ENCODE results near the gene UTP18. TPM values are rescaled to one million over a fixed set of nuclear protein-coding genes. Genes with fewer than 3 reads are reported as not detected.

Gene UTP18
- total and polyA plus RNA-seq, 2 of the 13 experiments (the other 11 are each of a cell fraction or from before 2014, with no cell fraction given), result 35.2 to 104 TPM

DNA sequence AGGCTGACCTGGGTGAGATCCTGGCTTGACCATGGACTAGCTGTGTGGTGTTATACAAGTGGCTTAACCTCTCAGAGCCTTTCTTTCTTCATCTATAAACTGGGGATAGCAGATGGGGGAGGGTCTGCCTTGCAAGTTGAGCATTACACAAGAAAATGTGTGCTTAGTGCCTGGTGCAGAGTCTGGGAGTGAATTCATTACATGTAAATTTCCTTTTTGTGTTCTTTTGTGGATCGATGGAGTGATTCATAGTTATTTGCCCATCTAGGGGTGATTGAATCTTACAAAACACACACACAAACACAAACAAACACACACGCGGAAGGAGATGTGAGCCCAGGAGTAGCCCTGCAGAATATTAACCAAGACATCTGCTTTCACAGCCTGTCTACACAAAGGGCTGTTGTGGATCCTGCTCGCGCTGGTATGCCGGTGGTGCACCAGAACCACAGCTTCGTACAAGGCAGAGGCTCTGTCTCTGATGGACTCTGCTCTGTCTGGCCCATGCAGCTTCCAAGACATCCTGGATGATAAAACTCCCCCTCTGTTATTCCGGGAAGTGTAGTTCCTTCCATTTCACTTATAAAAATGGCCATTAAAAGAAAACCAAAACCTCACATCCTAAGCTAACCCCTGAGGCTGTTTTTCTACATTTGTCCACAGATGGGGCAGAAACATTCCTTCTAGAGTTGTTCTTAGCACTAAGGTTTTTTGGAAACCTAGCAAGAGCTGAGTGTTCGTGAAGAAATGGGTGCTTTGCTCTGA lies 86.1 kb downstream of the UTP18 start (continued):
- TF ChIP-seq, protein P1, sequence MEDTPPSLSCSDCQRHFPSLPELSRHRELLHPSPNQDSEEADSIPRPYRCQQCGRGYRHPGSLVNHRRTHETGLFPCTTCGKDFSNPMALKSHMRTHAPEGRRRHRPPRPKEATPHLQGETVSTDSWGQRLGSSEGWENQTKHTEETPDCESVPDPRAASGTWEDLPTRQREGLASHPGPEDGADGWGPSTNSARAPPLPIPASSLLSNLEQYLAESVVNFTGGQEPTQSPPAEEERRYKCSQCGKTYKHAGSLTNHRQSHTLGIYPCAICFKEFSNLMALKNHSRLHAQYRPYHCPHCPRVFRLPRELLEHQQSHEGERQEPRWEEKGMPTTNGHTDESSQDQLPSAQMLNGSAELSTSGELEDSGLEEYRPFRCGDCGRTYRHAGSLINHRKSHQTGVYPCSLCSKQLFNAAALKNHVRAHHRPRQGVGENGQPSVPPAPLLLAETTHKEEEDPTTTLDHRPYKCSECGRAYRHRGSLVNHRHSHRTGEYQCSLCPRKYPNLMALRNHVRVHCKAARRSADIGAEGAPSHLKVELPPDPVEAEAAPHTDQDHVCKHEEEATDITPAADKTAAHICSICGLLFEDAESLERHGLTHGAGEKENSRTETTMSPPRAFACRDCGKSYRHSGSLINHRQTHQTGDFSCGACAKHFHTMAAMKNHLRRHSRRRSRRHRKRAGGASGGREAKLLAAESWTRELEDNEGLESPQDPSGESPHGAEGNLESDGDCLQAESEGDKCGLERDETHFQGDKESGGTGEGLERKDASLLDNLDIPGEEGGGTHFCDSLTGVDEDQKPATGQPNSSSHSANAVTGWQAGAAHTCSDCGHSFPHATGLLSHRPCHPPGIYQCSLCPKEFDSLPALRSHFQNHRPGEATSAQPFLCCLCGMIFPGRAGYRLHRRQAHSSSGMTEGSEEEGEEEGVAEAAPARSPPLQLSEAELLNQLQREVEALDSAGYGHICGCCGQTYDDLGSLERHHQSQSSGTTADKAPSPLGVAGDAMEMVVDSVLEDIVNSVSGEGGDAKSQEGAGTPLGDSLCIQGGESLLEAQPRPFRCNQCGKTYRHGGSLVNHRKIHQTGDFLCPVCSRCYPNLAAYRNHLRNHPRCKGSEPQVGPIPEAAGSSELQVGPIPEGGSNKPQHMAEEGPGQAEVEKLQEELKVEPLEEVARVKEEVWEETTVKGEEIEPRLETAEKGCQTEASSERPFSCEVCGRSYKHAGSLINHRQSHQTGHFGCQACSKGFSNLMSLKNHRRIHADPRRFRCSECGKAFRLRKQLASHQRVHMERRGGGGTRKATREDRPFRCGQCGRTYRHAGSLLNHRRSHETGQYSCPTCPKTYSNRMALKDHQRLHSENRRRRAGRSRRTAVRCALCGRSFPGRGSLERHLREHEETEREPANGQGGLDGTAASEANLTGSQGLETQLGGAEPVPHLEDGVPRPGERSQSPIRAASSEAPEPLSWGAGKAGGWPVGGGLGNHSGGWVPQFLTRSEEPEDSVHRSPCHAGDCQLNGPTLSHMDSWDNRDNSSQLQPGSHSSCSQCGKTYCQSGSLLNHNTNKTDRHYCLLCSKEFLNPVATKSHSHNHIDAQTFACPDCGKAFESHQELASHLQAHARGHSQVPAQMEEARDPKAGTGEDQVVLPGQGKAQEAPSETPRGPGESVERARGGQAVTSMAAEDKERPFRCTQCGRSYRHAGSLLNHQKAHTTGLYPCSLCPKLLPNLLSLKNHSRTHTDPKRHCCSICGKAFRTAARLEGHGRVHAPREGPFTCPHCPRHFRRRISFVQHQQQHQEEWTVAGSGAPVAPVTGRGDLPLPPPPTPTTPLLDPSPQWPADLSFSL (CRISPR knock-in tag; IDR thresholded peaks at IDR 0.05), result peak; percentile 94
- no peak for TF ChIP-seq ZNF703 (CRISPR knock-in tag; IDR thresholded peaks at IDR 0.05; ENCODE audit: borderline replicate concordance)
- peak; percentile 42; the same call in 1 of the 2 replicates for TF ChIP-seq THAP11 (CRISPR knock-in tag; IDR thresholded peaks at IDR 0.05)
- TF ChIP-seq MAFK (conservative IDR thresholded peaks at IDR 0.05 in 1 of 2, IDR thresholded peaks at IDR 0.05 in 1 of 2; ENCODE audit: low read length in 2 of 2), result no peak
- TF ChIP-seq SOX6 (IDR thresholded peaks at IDR 0.05), result no peak
- peak; percentile 85 for TF ChIP-seq SOX6 (CRISPR knock-in tag; IDR thresholded peaks at IDR 0.05)
- TF ChIP-seq PHF5A (CRISPR knock-in tag; IDR thresholded peaks at IDR 0.05; ENCODE audit: low read depth, unreplicated experiment), result no peak
- TF ChIP-seq ZXDC (CRISPR knock-in tag; IDR thresholded peaks at IDR 0.05), result no peak
- TF ChIP-seq ZMYM4 (CRISPR knock-in tag; IDR thresholded peaks at IDR 0.05), result no peak
- no peak for TF ChIP-seq ZNF136 (CRISPR knock-in tag; IDR thresholded peaks at IDR 0.05; ENCODE audit: low read depth)
- TF ChIP-seq ZNF12 (CRISPR knock-in tag; IDR thresholded peaks at IDR 0.05), result no peak
- no peak for TF ChIP-seq ZFP91 (CRISPR knock-in tag; IDR thresholded peaks at IDR 0.05; ENCODE audit: borderline replicate concordance)
- TF ChIP-seq ZNF790 (CRISPR knock-in tag; IDR thresholded peaks at IDR 0.05; ENCODE audit: borderline replicate concordance), result no peak
- TF ChIP-seq ZNF343 (CRISPR knock-in tag; IDR thresholded peaks at IDR 0.05), result no peak
- TF ChIP-seq BORCS8-MEF2B (CRISPR knock-in tag; IDR thresholded peaks at IDR 0.05), result no peak
- TF ChIP-seq ZNF430 (CRISPR knock-in tag; IDR thresholded peaks at IDR 0.05), result no peak
- 0 out of 2 replicates have a peak, but pooled peaks have one; percentile 44 for TF ChIP-seq MIER3 (CRISPR knock-in tag; IDR thresholded peaks at IDR 0.05; ENCODE audit: borderline replicate concordance)
- TF ChIP-seq DR1 (CRISPR knock-in tag; IDR thresholded peaks at IDR 0.05), result no peak
- TF ChIP-seq NCOR1 (IDR thresholded peaks at IDR 0.05; ENCODE audit: borderline replicate concordance, low read length), result no peak
- TF ChIP-seq KDM1A (CRISPR knock-in tag; IDR thresholded peaks at IDR 0.05), result no peak

All from HepG2 (cell line).